IMR-90 (cell line): ENCODE data around the gene SETD3. TPM values are rescaled to one million over a fixed set of nuclear protein-coding genes. Genes with fewer than 3 reads are reported as not detected.

ENCODE experiments used
- ATAC-seq: fragments of 200-7000 bp; cut with Tn5 transposase; 2 replicates; pipeline ENCODE4 v1.9.1; 2020; ENCODE audit warnings: low read depth, mild to moderate bottlenecking, moderate library complexity
- BruUV-seq: library from RNA; stranded (reverse); fragments of 400-500 nt; replicated peaks from 2 replicates; lab custom pipeline; 2021; lab: Mats Ljungman, UMichigan
- CTCF ChIA-PET: fragments of 300-600 bp; formaldehyde crosslinking; extraction: SDS; loops from one replicate; lab custom pipeline; 2021; ENCODE audit warnings: antibody characterized with exemption; lab: Yijun Ruan, JAX
- POLR2A ChIA-PET: fragments of 300-600 bp; sonication (Branson Sonifier 250); formaldehyde crosslinking; loops from one replicate; lab custom pipeline; 2022; ENCODE audit warnings: antibody characterized with exemption; ENCODE audit not compliant: unreplicated experiment; lab: Charles Lee
- DNase-seq: peaks from one replicate; pipeline ENCODE4 v3.0.0; 2013
- H2AFZ ChIP-seq: replicated peaks from 2 replicates; pipeline ENCODE3; 2013; ENCODE audit warnings: low read length, mild to moderate bottlenecking; ENCODE audit not compliant: poor library complexity
- H2AK5ac ChIP-seq: 2 replicates; pipeline ENCODE4 v1.6.1; 2013; ENCODE audit warnings: low read depth, low read length, inconsistent platforms
- H2AK9ac ChIP-seq: replicated peaks from 2 replicates; pipeline ENCODE3; 2013; ENCODE audit warnings: mild to moderate bottlenecking, low read depth, low read length, moderate library complexity; ENCODE audit not compliant: poor library complexity
- H2BK120ac ChIP-seq: 2 replicates; pipeline ENCODE4 v1.6.1; 2013; ENCODE audit warnings: low read depth, low read length, inconsistent platforms
- H2BK15ac ChIP-seq: 3 replicates; pipeline ENCODE4 v1.6.1; 2013; ENCODE audit warnings: low read depth, low read length, inconsistent platforms
- H2BK20ac ChIP-seq: 2 replicates; pipeline ENCODE4 v1.6.1; 2013; ENCODE audit warnings: low read depth, mild to moderate bottlenecking, inconsistent platforms, low read length, moderate library complexity
- H2BK5ac ChIP-seq: 2 replicates; pipeline ENCODE4 v1.6.1; 2013; ENCODE audit warnings: mild to moderate bottlenecking, low read depth, low read length, inconsistent platforms; ENCODE audit not compliant: poor library complexity, severe bottlenecking
- H3K14ac ChIP-seq: replicated peaks from 2 replicates; pipeline ENCODE4 v1.6.1; 2013; ENCODE audit warnings: low read depth, low read length, inconsistent platforms
- H3K18ac ChIP-seq: 2 replicates; pipeline ENCODE4 v1.6.1; 2013; ENCODE audit warnings: low read depth, low read length, control low read depth
- H3K23ac ChIP-seq: 2 replicates; pipeline ENCODE4 v1.6.1; 2013; ENCODE audit warnings: low read depth, low read length, inconsistent platforms
- H3K27ac ChIP-seq: 2 replicates; pipeline ENCODE4 v1.5.1; 2013; ENCODE audit warnings: mild to moderate bottlenecking, control low read depth, low read length; ENCODE audit not compliant: insufficient read depth
- H3K27me3 ChIP-seq: 2 replicates; pipeline ENCODE4 v1.6.1; 2013; ENCODE audit warnings: low read length; ENCODE audit not compliant: control insufficient read depth, insufficient read depth
- H3K36me3 ChIP-seq: 2 replicates; pipeline ENCODE4 v1.6.1; 2013; ENCODE audit warnings: low read length, mixed read lengths; ENCODE audit not compliant: control insufficient read depth, insufficient read depth
- H3K4ac ChIP-seq: 2 replicates; pipeline ENCODE4 v1.6.1; 2013; ENCODE audit warnings: low read depth, low read length, inconsistent platforms
- H3K4me1 ChIP-seq: 2 replicates; pipeline ENCODE4 v1.6.1; 2013; ENCODE audit warnings: low read length, mixed read lengths; ENCODE audit not compliant: control insufficient read depth, insufficient read depth
- H3K4me2 ChIP-seq: 2 replicates; pipeline ENCODE4 v1.6.1; 2013; ENCODE audit warnings: low read depth, mild to moderate bottlenecking, control low read depth, low read length, moderate library complexity
- H3K4me3 ChIP-seq: 2 replicates; pipeline ENCODE4 v1.5.1; 2013; ENCODE audit warnings: low read depth, mild to moderate bottlenecking, control low read depth, low read length, moderate library complexity; ENCODE audit not compliant: insufficient read depth
- H3K56ac ChIP-seq: 2 replicates; pipeline ENCODE4 v1.6.1; 2013; ENCODE audit warnings: low read length, inconsistent platforms; ENCODE audit not compliant: insufficient read depth; ENCODE audit errors: extremely low read depth
- H3K79me1 ChIP-seq, 2 experiments: 2 replicates each; pipeline ENCODE4 v1.6.1; 2013; ENCODE audit warnings: low read length in 2 of 2, inconsistent platforms in 1 of 2, low read depth in 1 of 2
- H3K9ac ChIP-seq: 2 replicates; pipeline ENCODE4 v1.6.1; 2013; ENCODE audit warnings: low read depth, low read length, control low read depth
- H3K9me1 ChIP-seq: 2 replicates; pipeline ENCODE4 v1.6.1; 2013; ENCODE audit warnings: low read length, inconsistent platforms; ENCODE audit not compliant: insufficient read depth
- H3K9me3 ChIP-seq: 2 replicates; pipeline ENCODE4 v1.6.1; 2013; ENCODE audit warnings: low read length; ENCODE audit not compliant: control insufficient read depth, insufficient read depth
- H4K20me1 ChIP-seq: 2 replicates; pipeline ENCODE4 v1.6.1; 2013; ENCODE audit warnings: low read length, inconsistent platforms; ENCODE audit not compliant: insufficient read depth
- H4K5ac ChIP-seq: 2 replicates; pipeline ENCODE4 v1.6.1; 2013; ENCODE audit warnings: mild to moderate bottlenecking, low read depth, low read length, control low read depth
- H4K8ac ChIP-seq, 2 experiments: 2 replicates each; pipeline ENCODE4 v1.6.1; 2013; ENCODE audit warnings: low read depth in 2 of 2, low read length in 2 of 2, control low read depth in 1 of 2, inconsistent platforms in 1 of 2
- H4K91ac ChIP-seq: 2 replicates; pipeline ENCODE4 v1.6.1; 2013; ENCODE audit warnings: low read depth, low read length, inconsistent platforms; ENCODE audit not compliant: insufficient read depth
- BHLHE40 ChIP-seq: fragments of 150-350 bp; IDR thresholded peaks from 2 replicates; pipeline ENCODE4 v1.6.1; 2016; ENCODE audit warnings: mild to moderate bottlenecking, low read depth, low read length
- CEBPB ChIP-seq: IDR thresholded peaks from 2 replicates; pipeline ENCODE4 v1.6.1; 2012; ENCODE audit warnings: low read depth, low read length, improper control_type of control experiment
- CHD1 ChIP-seq: IDR thresholded peaks from 2 replicates; pipeline ENCODE4 v1.6.1; 2012; ENCODE audit warnings: low read depth, low read length, improper control_type of control experiment
- ELK1 ChIP-seq: fragments of 150-350 bp; IDR thresholded peaks from 2 replicates; pipeline ENCODE4 v1.6.1; 2016; ENCODE audit warnings: low read depth, mild to moderate bottlenecking, low read length, moderate library complexity, borderline replicate concordance
- FOS ChIP-seq: fragments of 150-350 bp; IDR thresholded peaks from 2 replicates; pipeline ENCODE4 v1.6.1; 2016; ENCODE audit warnings: low read depth, low read length
- MAFK ChIP-seq: IDR thresholded peaks from 2 replicates; pipeline ENCODE4 v1.6.1; 2012; ENCODE audit warnings: low read depth, low read length, improper control_type of control experiment
- MAZ ChIP-seq: IDR thresholded peaks from 2 replicates; pipeline ENCODE4 v1.6.1; 2012; ENCODE audit warnings: low read depth, mild to moderate bottlenecking, low read length, improper control_type of control experiment, moderate library complexity, borderline replicate concordance
- MXI1 ChIP-seq: IDR thresholded peaks from 2 replicates; pipeline ENCODE4 v1.6.1; 2012; ENCODE audit warnings: low read depth, mild to moderate bottlenecking, low read length, moderate library complexity, borderline replicate concordance
- NFE2L2 ChIP-seq: fragments of 150-350 bp; IDR thresholded peaks from 2 replicates; pipeline ENCODE4 v1.6.1; 2016; ENCODE audit warnings: low read depth, mild to moderate bottlenecking, low read length
- POLR2A ChIP-seq: IDR thresholded peaks from 2 replicates; pipeline ENCODE4 v1.6.1; 2012; ENCODE audit warnings: mild to moderate bottlenecking, low read depth, low read length
- RAD21 ChIP-seq: IDR thresholded peaks from 2 replicates; pipeline ENCODE4 v1.6.1; 2012; ENCODE audit warnings: low read length, improper control_type of control experiment
- RCOR1 ChIP-seq: IDR thresholded peaks from 2 replicates; pipeline ENCODE4 v1.6.1; 2012; ENCODE audit warnings: mild to moderate bottlenecking, low read length, improper control_type of control experiment; ENCODE audit not compliant: insufficient replicate concordance
- RFX5 ChIP-seq: IDR thresholded peaks from 2 replicates; pipeline ENCODE4 v1.8.0; 2012; ENCODE audit warnings: low read depth, mild to moderate bottlenecking, low read length, moderate library complexity
- SMC3 ChIP-seq: fragments of 150-350 bp; IDR thresholded peaks from 2 replicates; pipeline ENCODE4 v1.6.1; 2016; ENCODE audit warnings: low read depth, mild to moderate bottlenecking, antibody characterized with exemption, low read length, moderate library complexity
- USF2 ChIP-seq: fragments of 150-350 bp; IDR thresholded peaks from 2 replicates; pipeline ENCODE4 v1.6.1; 2017; ENCODE audit warnings: mild to moderate bottlenecking, antibody characterized with exemption, low read length, low read depth
- WGBS, 2 experiments: methylation state at CpG; one replicate each; pipeline versions ENCODE4 v1.1.5 to v1.1.7; 2013; ENCODE audit warnings: missing lambda C conversion rate in 2 of 2; ENCODE audit not compliant: insufficient read length in 1 of 2; ENCODE audit errors: extremely low coverage in 2 of 2; 5-methylcytosine and 5-hydroxymethylcytosine counted together
- dilution Hi-C: fragments of 300-500 bp; cut with HindIII; formaldehyde crosslinking; loops from one replicate; pipeline ENCODE4 v1.14.3; 2018; ENCODE audit warnings: low sequenced_read_pairs; ENCODE audit not compliant: unreplicated experiment
- in situ Hi-C: fragments of 300-500 bp; cut with MboI; formaldehyde crosslinking; loops from 3 replicates; pipeline ENCODE4 v1.14.3; 2019; ENCODE audit warnings: low sequenced_read_pairs, inconsistent platforms, mixed read lengths
- intact Hi-C: fragments of 100-400 bp; cut with micrococcal nuclease; formaldehyde crosslinking; loops from 2 replicates; pipeline ENCODE4 v1.10.0; 2022
- polyA plus RNA-seq, 3 experiments: library from polyadenylated mRNA; depleted of rRNA; stranded (reverse); fragments of >200 nt; gene quantifications; 2 replicates each; pipeline ENCODE4 v1.2.3, GENCODE V29; 2012; ENCODE audit warnings: low replicate concordance in 1 of 3
- total RNA-seq: library from RNA; depleted of rRNA; stranded (reverse); fragments of >200 nt; gene quantifications from 2 replicates; pipeline ENCODE4 v1.2.3, GENCODE V29; 2012
- TF ChIP-seq, protein P1 (sequence below): conservative IDR thresholded peaks from 2 replicates; pipeline ENCODE4 v1.5.1; 2012; ENCODE audit warnings: mild to moderate bottlenecking, low read depth, low read length, improper control_type of control experiment

Gene SETD3
- total and polyA plus RNA-seq, 2 of the 4 experiments (the other 2 are of a cell fraction): 18.8 to 31.9 TPM

DNA sequence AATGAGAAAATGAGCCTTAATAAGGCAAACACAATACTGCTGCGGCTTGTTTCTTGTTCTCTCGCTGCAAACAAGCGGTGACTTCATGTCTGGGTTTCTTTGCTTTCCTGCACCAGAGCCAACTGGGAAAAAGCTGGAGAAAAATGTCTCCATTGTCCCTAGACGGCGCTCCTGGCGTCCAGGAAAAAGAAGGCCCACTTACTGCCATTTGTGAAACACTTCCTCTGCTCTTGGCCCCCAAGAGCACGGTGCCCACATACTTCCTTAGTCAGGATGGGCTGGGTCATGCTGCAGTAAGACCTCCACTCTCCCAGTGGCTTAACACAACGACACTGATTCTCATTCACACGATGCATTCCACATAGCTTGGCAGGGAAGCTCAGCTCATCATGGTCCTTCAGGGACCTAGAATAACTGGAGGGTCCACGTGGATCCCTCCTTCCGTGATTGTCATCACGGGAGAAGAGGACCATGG lies 122.7 kb downstream of the SETD3 start:
- H2BK15ac ChIP-seq: no peak overlapping the region
- no peak overlapping the region for H3K14ac ChIP-seq
- no peak overlapping the region for H2BK20ac ChIP-seq
- H3K56ac ChIP-seq: no peak overlapping the region
- no peaks in the 10 kb centered on the region for H3K36me3 ChIP-seq
- no peak overlapping the region for H3K9ac ChIP-seq
- H4K5ac ChIP-seq: no peak overlapping the region
- H3K27me3 ChIP-seq: peaks cover 4% of the 10 kb centered on the region
- H3K9me1 ChIP-seq: no peaks in the 10 kb centered on the region
- no peak overlapping the region for H3K23ac ChIP-seq
- TF ChIP-seq CEBPB (no peak), ELK1 (no peak), FOS (no peak), RCOR1 (no peak), NFE2L2 (no peak), CHD1 (no peak), MXI1 (no peak), RFX5 (no peak), RAD21 (no peak), SMC3 (no peak), USF2 (no peak), MAZ (no peak), BHLHE40 (no peak), POLR2A (no peak), MAFK (no peak)
- TF ChIP-seq, protein P1, sequence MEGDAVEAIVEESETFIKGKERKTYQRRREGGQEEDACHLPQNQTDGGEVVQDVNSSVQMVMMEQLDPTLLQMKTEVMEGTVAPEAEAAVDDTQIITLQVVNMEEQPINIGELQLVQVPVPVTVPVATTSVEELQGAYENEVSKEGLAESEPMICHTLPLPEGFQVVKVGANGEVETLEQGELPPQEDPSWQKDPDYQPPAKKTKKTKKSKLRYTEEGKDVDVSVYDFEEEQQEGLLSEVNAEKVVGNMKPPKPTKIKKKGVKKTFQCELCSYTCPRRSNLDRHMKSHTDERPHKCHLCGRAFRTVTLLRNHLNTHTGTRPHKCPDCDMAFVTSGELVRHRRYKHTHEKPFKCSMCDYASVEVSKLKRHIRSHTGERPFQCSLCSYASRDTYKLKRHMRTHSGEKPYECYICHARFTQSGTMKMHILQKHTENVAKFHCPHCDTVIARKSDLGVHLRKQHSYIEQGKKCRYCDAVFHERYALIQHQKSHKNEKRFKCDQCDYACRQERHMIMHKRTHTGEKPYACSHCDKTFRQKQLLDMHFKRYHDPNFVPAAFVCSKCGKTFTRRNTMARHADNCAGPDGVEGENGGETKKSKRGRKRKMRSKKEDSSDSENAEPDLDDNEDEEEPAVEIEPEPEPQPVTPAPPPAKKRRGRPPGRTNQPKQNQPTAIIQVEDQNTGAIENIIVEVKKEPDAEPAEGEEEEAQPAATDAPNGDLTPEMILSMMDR: no peak
- H4K8ac ChIP-seq: no peak overlapping the region
- H3K79me1 ChIP-seq: no peaks in the 10 kb centered on the region
- H3K9me3 ChIP-seq: no peaks in the 10 kb centered on the region
- no peak overlapping the region for H2AK5ac ChIP-seq
- H3K4me1 ChIP-seq: no peaks in the 10 kb centered on the region
- H2BK120ac ChIP-seq: no peak overlapping the region
- no TSS peak for BruUV-seq
- H3K4me2 ChIP-seq: no peak overlapping the region
- H4K20me1 ChIP-seq: no peaks in the 10 kb centered on the region
- H2AK9ac ChIP-seq: no peak overlapping the region
- H3K27ac ChIP-seq: no peak overlapping the region
- no peak overlapping the region for H2AFZ ChIP-seq
- no peak for ATAC-seq
- no peak overlapping the region for H3K4me3 ChIP-seq
- in situ Hi-C loops: no loop called here
- no peak overlapping the region for H3K4ac ChIP-seq
- no peak for DNase-seq
- no peak overlapping the region for H4K91ac ChIP-seq
- no peak overlapping the region for H3K18ac ChIP-seq
- H2BK5ac ChIP-seq: no peak overlapping the region
- ChIA-PET CTCF (no interaction called here), POLR2A (no interaction called here)
- WGBS, 2 experiments: 89% methylated on average over 5 of the region's 12 CpGs; no CpG with 5 or more reads in 1 of the 2 experiments
- intact Hi-C loops: no loop called here
- dilution Hi-C loops: no loop called here
